HEK293 (cell line): ENCODE results near the gene STK24.

ENCODE experiments used
- ZBTB20 ChIP-seq: fragments of 450-650 bp; formaldehyde crosslinking; IDR thresholded peaks from 2 replicates; pipeline ENCODE4 v1.5.1; 2016; ENCODE audit warnings: missing biosample characterization, missing genetic modification characterization
- ZNF394 ChIP-seq: fragments of 450-650 bp; formaldehyde crosslinking; IDR thresholded peaks from 2 replicates; pipeline ENCODE4 v1.5.1; 2016; ENCODE audit warnings: missing biosample characterization, missing genetic modification characterization, mild to moderate bottlenecking, moderate library complexity, borderline replicate concordance
- TF ChIP-seq, protein P1 (sequence below): fragments of 450-650 bp; formaldehyde crosslinking; IDR thresholded peaks from 2 replicates; pipeline ENCODE4 v1.5.1; 2016; ENCODE audit warnings: missing biosample characterization, missing genetic modification characterization

DNA sequence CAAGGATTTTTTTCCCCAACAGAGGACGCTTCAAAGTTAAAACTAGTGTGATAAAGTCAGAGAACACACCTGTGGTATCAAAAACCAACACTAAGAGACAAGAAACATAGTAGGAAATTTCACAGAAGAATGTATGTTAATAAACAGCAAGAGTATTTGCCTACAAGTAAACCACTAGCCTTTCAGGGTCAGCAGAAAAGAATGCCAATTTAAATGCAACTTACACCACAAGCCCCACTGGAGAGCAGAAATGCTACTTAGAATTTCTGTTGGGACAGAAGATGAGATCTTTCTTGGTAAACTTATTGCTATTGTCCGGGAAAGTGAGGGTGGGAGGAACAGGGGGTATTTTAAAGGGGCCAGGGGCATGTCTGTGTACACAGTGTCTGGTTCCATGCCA lies 68.6 kb downstream of the STK24 start:
- TF ChIP-seq ZNF394 (no peak), ZBTB20 (no peak)
- TF ChIP-seq, protein P1, sequence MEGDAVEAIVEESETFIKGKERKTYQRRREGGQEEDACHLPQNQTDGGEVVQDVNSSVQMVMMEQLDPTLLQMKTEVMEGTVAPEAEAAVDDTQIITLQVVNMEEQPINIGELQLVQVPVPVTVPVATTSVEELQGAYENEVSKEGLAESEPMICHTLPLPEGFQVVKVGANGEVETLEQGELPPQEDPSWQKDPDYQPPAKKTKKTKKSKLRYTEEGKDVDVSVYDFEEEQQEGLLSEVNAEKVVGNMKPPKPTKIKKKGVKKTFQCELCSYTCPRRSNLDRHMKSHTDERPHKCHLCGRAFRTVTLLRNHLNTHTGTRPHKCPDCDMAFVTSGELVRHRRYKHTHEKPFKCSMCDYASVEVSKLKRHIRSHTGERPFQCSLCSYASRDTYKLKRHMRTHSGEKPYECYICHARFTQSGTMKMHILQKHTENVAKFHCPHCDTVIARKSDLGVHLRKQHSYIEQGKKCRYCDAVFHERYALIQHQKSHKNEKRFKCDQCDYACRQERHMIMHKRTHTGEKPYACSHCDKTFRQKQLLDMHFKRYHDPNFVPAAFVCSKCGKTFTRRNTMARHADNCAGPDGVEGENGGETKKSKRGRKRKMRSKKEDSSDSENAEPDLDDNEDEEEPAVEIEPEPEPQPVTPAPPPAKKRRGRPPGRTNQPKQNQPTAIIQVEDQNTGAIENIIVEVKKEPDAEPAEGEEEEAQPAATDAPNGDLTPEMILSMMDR: no peak
